Mesothelial cell of epicardium (in vitro differentiated cells): ENCODE data around the gene SLC35D2. TPM values are rescaled to one million over a fixed set of nuclear protein-coding genes. Genes with fewer than 3 reads are reported as not detected.

Experiments used
- DNase-seq, 2 experiments: peaks; one replicate each; pipeline ENCODE4 v3.0.0; 2021; ENCODE audit warnings: low spot score in 2 of 2; ENCODE audit not compliant: unreplicated experiment in 2 of 2
- H3K27ac Mint-ChIP-seq: 2 replicates; pipeline ENCODE4 v1.8.0; 2021; ENCODE audit warnings: mixed read lengths
- H3K27me3 Mint-ChIP-seq: 2 replicates; pipeline ENCODE4 v1.8.0; 2021; ENCODE audit warnings: low read depth, mixed read lengths
- H3K36me3 Mint-ChIP-seq: 2 replicates; pipeline ENCODE4 v1.8.0; 2021; ENCODE audit warnings: mixed read lengths
- H3K4me1 Mint-ChIP-seq: 2 replicates; pipeline ENCODE4 v1.8.0; 2021; ENCODE audit warnings: mixed read lengths
- H3K4me3 Mint-ChIP-seq: 2 replicates; pipeline ENCODE4 v1.8.0; 2021; ENCODE audit warnings: mild to moderate bottlenecking, moderate library complexity, mixed read lengths
- H3K9me3 Mint-ChIP-seq: 2 replicates; pipeline ENCODE4 v1.8.0; 2021; ENCODE audit warnings: mixed read lengths
- CTCF ChIP-seq: fragments of 200-600 bp; sonication (generic); IDR thresholded peaks from one replicate; pipeline ENCODE4 v1.5.0; 2021; ENCODE audit warnings: antibody characterized with exemption; ENCODE audit not compliant: unreplicated experiment
- total RNA-seq: library from RNA; stranded (reverse); gene quantifications from 3 replicates; pipeline ENCODE4 v1.2.1, GENCODE V29; 2021

SLC35D2 gene
- total RNA-seq, 1 donor from 2014 or later: 22.2 TPM

- H3K4me3 Mint-ChIP-seq: no peak overlapping the region
- H3K9me3 Mint-ChIP-seq: peaks cover 25% of the 10 kb centered on the region
- no peak overlapping the region for H3K27ac Mint-ChIP-seq
- H3K4me1 Mint-ChIP-seq: peaks cover 2% of the 10 kb centered on the region
- no peak for DNase-seq
- TF ChIP-seq CTCF: no peak
- H3K27me3 Mint-ChIP-seq: no peaks in the 10 kb centered on the region
- H3K36me3 Mint-ChIP-seq: no peaks in the 10 kb centered on the region
These were observed 89.9 kb downstream of the SLC35D2 start for GRCh38 chr9:96293498-96294158.

GRCh38 chr9:96289392-96289791 lies 94.1 kb downstream of the SLC35D2 start:
- no peaks in the 10 kb centered on the region for H3K27me3 Mint-ChIP-seq
- no peak for TF ChIP-seq CTCF
- H3K27ac Mint-ChIP-seq: no peak overlapping the region
- H3K9me3 Mint-ChIP-seq: peaks cover 29% of the 10 kb centered on the region
- peaks cover 2% of the 10 kb centered on the region for H3K4me1 Mint-ChIP-seq
- no peak for DNase-seq
- peaks cover 5% of the 10 kb centered on the region for H3K36me3 Mint-ChIP-seq
- no peak overlapping the region for H3K4me3 Mint-ChIP-seq

- Mint-ChIP-seq H3K4me3 (no peak overlapping the region), H3K36me3 (peaks cover 12% of the 10 kb centered on the region), H3K9me3 (peaks cover 30% of the 10 kb centered on the region), H3K27ac (peak overlapping the region; percentile 49), H3K4me1 (peaks cover 26% of the 10 kb centered on the region), H3K27me3 (no peaks in the 10 kb centered on the region)
- peak in 1 of 2 experiments; percentile 43 for DNase-seq
- TF ChIP-seq CTCF: no peak
These were observed 101.9 kb downstream of the SLC35D2 start for GRCh38 chr9:96281641-96282040.

- Mint-ChIP-seq H3K27ac (peak overlapping the region; percentile 88), H3K27me3 (no peaks in the 10 kb centered on the region), H3K36me3 (peaks cover 8% of the 10 kb centered on the region), H3K9me3 (peaks cover 38% of the 10 kb centered on the region), H3K4me3 (no peak overlapping the region), H3K4me1 (peaks cover 26% of the 10 kb centered on the region)
- peak in 1 of 2 experiments; percentile 47 for DNase-seq
- no peak for TF ChIP-seq CTCF
These were observed 103.6 kb downstream of the SLC35D2 start for GRCh38 chr9:96279932-96280331.

GRCh38 chr9:96274939-96275338 lies 108.6 kb downstream of the SLC35D2 start:
- Mint-ChIP-seq H3K4me3 (no peak overlapping the region), H3K27me3 (no peaks in the 10 kb centered on the region), H3K9me3 (peaks cover 47% of the 10 kb centered on the region), H3K27ac (no peak overlapping the region), H3K36me3 (peaks cover 14% of the 10 kb centered on the region), H3K4me1 (peaks cover 8% of the 10 kb centered on the region)
- no peak for DNase-seq
- TF ChIP-seq CTCF: no peak

Other genes starting within 250 kb of the SLC35D2 start
- gene HSD17B3, start 81.5 kb downstream of the SLC35D2 start, total RNA-seq: 0.75 TPM in 1 of 3 replicates, not detected in the others
- gene ZNF367, start 34.7 kb upstream of the SLC35D2 start, total RNA-seq: 4.4 to 4.9 TPM (median 4.5 TPM) in 3 replicates
- gene HABP4, start 66.5 kb upstream of the SLC35D2 start, total RNA-seq: 14.8 to 15.5 TPM (median 15.4 TPM) in 3 replicates
- gene CDC14B, start 236.1 kb upstream of the SLC35D2 start, total RNA-seq: 39.0 to 40.1 TPM (median 39.3 TPM) in 3 replicates